ENCODE results near the gene PTPN2.

PTPN2 gene

DNA sequence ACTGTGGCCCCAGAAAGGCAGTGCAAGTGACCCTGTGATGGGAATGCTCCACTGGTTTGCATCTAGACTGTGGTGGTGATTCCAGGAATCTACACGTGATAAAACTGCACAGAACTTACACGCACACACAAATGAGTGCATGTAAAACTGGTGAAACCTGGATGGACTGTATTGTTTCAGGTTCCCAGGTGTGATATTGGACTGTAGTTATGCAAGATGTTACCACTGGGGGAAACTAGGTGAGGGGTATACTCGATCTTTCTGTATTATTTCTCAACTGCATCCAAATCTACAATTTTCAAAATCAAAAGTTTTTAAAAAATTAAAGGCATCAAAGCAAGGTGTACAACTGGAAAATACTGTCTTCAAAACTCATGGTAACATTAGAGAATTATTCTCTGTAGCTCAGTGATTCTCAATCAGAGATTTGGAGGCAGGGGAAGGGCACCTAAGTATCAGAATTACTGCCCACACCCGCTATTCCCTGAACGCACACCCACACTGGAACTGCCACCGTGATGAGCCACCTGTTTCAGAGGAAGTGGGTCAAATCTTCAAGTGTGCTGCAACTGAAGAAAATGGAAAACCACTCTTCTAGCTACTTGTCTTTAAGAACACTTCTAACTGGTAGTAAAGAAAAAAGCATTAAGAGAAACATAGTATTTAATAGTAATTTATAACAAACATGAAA lies 26.7 kb downstream of the PTPN2 start:
- DNase-seq, result peak; percentile 17

DNA sequence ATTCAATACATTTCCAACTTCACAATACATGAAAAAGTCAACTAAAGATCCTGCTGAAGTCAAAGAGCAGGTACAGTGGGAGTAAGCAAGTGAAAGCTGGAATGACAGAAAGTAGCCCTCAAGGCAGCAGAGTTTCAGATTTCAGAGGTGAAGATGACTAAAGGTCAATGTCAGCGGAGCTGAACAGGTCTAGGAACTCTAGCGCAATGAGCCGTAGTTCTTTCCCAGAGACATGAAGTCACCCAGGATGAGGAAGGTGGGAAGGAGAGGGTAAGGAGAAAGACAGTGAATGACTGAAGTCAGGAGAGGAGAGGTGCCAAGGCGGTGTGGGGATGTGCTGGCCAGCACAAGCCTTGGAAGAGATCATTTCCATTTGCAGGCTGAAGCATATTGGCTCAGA lies 28.1 kb downstream of the PTPN2 start:
- DNase-seq, result no peak

- no peak for DNase-seq
Measured at GRCh38 chr18:12852566-12853315, 31.3 kb downstream of the PTPN2 start.

- DNase-seq, result no peak
Measured at GRCh38 chr18:12851716-12852115, 32.3 kb downstream of the PTPN2 start.

- no peak for DNase-seq
Measured at GRCh38 chr18:12849548-12849947, 34.5 kb downstream of the PTPN2 start.

GRCh38 chr18:12848405-12848804 lies 35.6 kb downstream of the PTPN2 start:
- no peak for DNase-seq

GRCh38 chr18:12844391-12844790 lies 39.6 kb downstream of the PTPN2 start:
- DNase-seq, result no peak

DNA sequence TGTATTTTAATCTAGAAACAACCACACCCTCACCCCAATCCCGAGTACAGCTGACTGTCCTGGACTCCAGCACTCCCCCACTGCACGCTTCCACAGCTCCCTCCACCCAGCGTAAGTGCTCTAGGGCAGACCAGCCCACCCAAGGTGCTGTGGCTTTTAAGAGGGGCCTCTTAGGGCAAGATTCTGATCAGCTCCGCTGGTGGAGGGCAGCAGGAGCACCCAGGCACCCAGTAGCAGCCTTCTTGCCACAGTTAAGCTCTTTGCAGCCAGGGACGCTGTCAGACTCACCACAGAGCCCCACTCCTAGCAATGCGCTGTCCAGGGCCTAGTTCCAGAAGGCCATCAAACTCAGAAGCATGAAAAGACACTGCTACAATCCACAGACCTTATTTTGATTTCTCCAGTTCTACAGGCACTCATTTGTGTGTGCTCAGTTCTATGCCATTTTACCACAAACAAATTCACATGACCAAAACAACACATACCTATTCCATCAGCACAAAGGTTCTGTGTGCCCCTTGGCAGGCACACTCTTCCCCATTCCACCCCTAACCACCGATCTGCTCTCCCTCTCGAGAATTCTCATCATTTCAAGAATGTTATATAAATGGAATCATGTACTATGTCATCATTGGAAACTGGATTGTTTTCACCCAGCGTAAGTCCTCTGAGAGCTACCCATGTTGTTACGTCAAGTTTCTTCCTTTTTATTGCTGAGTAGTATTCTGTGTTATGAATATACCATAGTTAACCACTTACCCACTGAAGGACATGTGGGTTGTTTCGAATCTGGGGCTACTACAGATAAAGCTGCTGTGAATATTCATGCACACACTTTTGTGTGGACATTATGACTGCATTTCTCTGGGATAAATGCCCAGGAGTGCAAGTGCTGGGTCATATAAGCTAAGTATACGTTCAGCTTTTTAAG lies 40.4 kb downstream of the PTPN2 start:
- DNase-seq, result no peak

GRCh38 chr18:12842459-12843380 lies 41.3 kb downstream of the PTPN2 start:
- DNase-seq, result no peak

- DNase-seq, result no peak
Measured at GRCh38 chr18:12841070-12841469, 43.0 kb downstream of the PTPN2 start.

GRCh38 chr18:12840382-12840781 lies 43.7 kb downstream of the PTPN2 start:
- peak; percentile 46 for DNase-seq

- peak; percentile 82 for DNase-seq
Measured at GRCh38 chr18:12839526-12840196, 44.4 kb downstream of the PTPN2 start.

- DNase-seq, result peak; percentile 65
Measured at GRCh38 chr18:12839057-12839525, 44.9 kb downstream of the PTPN2 start.

DNA sequence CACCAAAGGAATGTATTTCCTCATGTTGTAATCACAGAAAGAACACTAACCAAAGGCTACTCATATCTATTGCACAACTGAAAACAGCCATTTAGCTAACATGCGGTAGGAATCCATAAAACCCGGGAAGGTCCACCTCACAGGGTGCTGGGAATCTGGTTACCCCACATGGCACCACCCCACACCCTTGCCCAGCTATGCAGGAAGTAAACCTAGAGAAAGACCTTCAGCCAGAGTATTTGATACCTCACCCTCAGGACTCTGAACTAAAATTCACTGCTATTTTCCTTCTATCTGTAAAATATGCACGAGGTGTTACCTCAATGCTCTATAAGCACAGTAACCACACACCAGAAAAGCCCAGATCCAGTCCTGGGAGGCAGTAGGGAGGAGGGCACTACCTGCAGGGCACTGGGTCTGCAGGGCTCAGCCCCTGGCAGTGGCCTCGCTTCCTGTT lies 45.8 kb downstream of the PTPN2 start:
- DNase-seq, result peak; percentile 35

DNA sequence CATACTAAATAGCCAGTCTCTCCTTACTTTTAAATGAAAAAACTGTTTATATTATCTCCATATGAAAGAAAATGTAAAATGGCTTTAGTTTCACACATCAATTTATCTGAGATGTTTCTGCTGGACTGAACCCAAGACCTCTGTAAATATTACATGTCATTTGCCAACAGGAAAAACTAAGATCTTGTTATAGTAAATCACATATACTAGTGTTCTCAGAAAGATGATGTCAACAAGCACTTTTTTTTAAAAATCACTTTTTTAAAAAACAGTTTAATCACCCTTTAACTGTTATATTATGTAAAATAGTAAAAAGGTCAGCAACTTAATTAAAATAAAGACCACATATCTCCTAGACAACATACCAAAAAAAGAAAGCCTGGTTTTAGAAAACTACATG lies 46.3 kb downstream of the PTPN2 start:
- DNase-seq, result no peak

DNA sequence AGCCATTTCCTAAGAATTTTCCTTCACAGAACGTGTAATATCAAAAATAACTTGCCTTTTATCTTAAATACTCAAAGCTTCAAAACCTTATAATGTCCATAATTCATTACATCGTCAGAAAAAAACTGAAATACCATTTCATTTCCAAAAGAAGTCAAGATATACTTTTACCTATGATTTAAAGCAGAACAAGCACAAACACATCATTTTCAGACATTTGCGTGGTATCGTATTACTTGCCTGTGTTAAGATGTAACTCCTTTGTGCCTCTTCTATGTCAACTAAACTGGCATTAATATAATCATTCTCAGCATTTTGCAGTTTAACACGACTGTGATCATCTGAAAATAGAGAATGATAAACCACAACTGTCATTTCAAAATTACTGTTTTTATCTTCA lies 47.5 kb downstream of the PTPN2 start:
- DNase-seq, result no peak

GRCh38 chr18:12828116-12829051 lies 55.7 kb downstream of the PTPN2 start:
- DNase-seq, result no peak

DNA sequence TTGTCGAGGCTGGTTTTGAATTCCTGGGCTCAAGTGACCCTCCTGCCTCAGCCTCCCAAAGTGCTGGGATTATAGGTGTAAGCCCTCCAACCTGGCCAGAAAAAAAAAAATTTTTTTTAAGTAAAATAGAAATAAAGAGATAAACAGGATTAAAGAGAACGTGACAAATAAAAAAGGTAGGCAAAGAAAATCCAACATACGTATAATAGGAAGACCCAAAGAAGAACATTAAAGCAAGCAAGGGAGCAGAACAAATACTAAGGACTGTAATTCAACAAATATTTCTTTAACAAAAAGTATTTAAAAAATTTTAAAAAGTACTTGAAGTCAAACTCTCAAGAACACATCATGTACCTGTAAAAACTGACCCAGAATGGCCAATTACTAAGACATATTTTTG lies 56.4 kb downstream of the PTPN2 start:
- DNase-seq, result no peak

- no peak for DNase-seq
Measured at GRCh38 chr18:12825230-12825629, 58.8 kb downstream of the PTPN2 start.

DNA sequence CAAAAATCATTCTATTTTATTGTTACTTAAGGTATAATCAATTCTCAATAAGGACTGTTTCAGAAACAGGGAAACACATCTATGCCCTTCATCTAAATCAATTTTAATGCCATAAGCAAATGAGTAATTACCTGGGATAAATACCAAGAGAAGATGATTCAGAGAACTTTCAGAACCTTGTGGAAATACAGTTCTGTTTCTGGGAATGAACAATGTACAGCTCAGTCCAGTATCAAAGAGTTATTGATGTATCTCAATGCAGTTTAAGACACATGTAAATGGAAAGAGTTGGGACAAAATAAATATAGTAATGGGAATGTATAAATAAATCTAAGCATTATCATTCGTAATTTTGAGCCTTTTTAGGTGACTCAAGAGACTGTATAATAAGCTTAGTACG lies 60.1 kb downstream of the PTPN2 start:
- DNase-seq, result no peak

Data from CD4-positive, alpha-beta T cell treated with Interleukin-21 for 1 hour (primary cell).